Transverse colon (tissue), 4 donors: ENCODE data around the gene UCKL1.

ENCODE experiments used
- CTCF ChIP-seq, 5 experiments: fragments of 200-600 bp in 3 of 5; fragments of 450-650 bp in 2 of 5; sonication (generic) in 3 of 5; IDR thresholded peaks; 1 replicate in 2 of 5; 2 replicates in 3 of 5; pipeline ENCODE4 v1.5.1; 2016 to 2017; ENCODE audit warnings: antibody characterized with exemption in 5 of 5, inconsistent platforms in 3 of 5, mild to moderate bottlenecking in 2 of 5, moderate library complexity in 1 of 5
- POLR2A ChIP-seq: fragments of 450-650 bp; IDR thresholded peaks from one replicate; pipeline ENCODE4 v1.6.1; 2016; ENCODE audit warnings: antibody characterized with exemption, mild to moderate bottlenecking, moderate library complexity
- POLR2AphosphoS5 ChIP-seq, 3 donors: sonication (generic); formaldehyde crosslinking; IDR thresholded peaks; one replicate each; pipeline ENCODE4 v1.6.1; 2016; ENCODE audit warnings: antibody characterized with exemption in 3 of 3

- TF ChIP-seq POLR2AphosphoS5 (IDR thresholded peaks at IDR 0.05) (no peak), CTCF (IDR thresholded peaks at IDR 0.05) (no peak), POLR2A (no peak)
Measured at GRCh38 chr20:63952769-63953168, 3.4 kb downstream of the UCKL1 start.
